Endometrium (tissue), 2 donors: ENCODE results near the gene TMEM82.

Source experiments
- FAIRE-seq: peaks from 2 replicates; lab custom pipeline; 2012; peaks lifted over from hg19 to GRCh38; lab: Jason Lieb, UNC
- donor health status: control.
- donor health status: control.

The TMEM82 gene

DNA sequence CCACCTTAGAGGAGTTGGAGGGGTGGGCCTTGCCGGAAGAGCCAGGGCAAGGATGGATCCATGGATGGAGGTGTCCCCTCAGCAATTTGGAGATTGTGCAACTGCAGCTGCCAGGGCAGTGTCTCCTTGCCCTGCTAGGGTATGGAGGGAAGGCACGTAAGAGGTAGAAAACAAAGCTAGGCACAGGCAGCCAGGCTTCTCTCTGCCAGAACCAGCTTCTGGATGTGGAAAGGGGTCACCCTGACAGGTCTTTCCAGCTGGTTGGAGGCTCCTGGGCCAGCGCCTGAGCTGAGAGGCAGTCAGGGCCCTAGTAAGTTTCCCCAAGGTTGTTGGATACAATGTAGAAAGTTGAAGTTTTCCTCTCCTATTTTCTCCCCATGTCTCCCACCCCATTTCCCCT, 21.4 kb upstream of the TMEM82 start:
- FAIRE-seq = no peak

DNA sequence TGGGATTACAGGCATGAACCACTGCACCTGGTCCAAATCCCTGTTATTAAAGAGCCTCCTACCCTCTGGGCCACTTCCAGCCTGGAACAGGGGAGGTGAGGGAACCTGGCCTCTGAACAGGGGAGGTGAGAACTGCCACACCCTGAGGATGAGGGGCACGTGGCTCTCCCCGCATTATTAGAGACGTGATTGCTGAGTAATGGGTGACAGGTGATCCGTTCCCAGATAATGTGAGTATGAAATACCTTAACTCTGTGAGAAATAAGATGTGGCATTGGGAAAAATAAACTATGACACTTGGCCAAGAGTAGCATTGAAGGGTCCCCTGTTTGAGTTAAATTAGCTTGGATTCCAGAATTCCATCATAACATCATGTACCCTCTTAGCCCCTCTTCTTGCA, 19.9 kb upstream of the TMEM82 start:
- FAIRE-seq = no peak

DNA sequence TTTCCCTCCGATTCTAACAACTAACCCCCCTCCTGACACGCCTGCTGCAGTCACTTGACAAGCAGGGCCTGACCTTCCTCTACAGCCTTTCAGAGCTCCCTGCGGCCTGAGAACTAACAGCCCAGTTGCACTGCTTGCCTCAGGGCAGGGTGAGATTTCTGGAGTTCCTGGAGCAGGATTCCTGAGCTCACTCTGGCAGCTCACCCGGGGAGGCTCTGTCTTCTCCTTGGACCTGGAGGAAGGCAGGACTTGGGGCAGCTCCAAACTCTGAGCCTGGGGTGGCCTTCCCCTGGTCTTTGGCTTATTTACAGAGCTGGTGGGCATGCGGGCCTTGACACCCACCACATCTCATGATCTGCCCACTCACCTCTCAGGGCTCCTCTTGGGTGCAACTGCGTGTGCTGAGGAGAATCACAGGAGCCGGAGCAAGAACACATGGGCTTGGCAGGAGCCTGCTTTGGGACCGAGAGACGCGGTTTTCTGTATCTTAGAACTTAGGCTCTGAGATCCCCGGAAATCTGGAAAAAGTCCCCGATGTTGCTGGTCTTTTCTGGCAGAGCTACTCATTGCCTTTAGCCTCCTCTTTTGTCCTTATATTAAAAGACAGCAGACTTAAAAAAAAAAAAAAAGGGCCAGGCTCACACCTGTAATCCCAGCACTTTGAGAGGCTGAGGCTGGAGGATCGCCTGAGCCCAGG, 19.3 kb upstream of the TMEM82 start:
- no peak for FAIRE-seq

DNA sequence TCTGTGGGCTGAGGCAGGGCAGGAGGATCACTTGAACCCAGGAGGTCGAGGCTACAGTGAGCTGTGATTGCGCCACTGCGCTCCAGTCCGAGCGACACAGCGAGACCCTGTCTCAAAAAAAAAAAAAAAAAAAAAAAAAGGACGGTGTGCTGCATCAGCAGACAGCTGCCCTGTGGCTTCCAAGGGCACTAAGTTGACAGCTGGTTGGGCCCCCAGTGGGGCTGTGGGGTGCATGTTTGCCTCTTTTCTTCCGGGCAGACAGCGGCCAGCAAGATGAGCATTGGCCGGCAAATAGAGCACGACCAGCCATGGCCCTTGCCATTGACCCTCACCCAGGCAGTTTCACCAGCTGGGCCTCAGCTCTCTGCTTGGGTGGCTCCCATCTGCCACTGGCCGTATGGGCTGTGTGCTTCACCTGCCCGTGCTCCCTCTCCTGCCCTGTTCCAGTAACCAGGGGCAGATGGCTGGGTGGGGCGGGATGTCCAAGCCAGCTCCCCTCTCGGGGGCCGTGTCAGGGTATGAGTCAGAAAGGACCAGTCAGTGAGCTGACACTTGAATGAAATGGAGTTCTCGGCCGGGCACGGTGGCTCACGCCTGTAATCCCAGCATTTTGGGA, 18.6 kb upstream of the TMEM82 start:
- FAIRE-seq = no peak

DNA sequence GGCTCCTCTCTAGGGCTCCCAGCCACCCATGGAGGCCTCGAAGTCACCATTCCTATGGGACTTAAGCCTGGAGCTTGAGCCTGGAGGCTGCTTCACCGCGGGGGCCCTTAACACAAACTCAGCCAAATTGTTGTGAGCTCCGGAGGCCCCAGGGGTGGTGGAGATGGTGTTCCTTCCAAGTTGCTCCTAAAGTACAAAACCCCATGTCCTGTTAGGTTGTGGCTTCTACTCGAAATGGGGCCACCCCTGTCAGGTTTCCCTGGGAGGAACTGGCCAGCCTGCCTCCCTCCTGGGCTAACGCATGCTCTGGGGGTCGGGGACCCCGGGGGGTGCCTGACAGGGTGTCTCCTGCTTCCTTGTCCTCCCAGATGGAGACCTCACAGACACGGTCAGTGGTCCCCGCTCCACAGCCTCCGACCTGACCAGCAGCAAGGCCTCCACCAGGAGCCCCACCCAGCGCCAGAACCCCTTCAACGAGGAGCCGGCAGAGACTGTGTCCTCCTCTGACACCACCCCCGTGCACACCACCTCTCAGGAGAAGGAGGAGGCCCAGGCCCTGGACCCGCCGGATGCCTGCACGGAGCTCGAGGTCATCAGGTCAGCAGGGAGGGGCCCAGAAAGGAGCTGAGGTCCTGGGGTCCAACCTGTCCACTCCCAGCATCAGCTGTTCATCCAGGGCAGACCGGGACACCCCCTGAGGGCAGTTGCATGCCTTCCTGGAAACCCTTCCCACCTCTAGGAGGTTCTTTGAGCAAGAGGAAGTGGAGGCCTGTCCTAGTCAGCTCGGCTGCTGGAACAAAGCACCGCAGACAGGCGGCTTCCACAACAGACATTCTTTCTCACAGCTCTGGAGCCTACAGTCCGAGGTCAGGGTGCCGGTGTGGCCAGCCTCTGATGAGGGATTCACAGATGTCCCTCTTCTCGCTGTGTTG, 17.1 kb upstream of the TMEM82 start:
- no peak for FAIRE-seq

DNA sequence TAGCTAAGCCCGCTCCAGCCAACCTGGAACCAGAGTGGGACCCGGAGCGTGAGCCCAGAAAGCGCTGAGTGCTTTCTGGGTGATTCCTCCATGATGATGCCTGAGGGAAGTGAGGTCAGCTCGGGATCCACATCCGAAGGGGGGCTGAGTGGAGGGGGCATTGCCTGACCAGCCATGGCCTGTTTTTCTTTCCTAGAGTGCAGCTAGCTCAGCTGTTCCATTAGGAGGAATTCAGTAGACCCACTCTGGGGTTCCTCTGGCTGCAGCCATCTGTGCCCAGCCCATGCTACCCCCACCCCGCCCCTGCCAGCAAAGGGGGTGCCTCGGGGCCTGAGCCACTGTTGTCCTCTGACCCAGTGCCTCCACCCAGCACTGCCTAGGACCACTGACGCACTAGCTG, 15.8 kb upstream of the TMEM82 start:
- FAIRE-seq = no peak

DNA sequence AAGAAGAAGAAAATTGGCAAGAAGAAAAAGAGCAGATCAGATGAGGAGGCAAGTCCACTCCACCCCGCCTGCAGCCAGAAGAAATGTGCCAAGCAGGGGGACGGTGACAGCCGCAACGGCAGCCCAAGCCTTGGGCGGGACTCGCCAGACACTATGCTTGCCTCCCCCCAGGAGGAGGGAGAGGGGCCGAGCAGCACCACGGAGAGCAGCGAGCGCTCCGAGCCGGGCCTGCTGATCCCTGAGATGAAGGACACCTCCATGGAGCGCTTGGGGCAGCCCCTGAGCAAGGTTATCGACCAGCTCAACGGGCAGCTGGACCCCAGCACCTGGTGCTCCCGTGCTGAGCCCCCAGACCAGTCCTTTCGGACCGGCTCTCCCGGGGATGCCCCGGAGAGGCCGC, 15.3 kb upstream of the TMEM82 start:
- no peak for FAIRE-seq

DNA sequence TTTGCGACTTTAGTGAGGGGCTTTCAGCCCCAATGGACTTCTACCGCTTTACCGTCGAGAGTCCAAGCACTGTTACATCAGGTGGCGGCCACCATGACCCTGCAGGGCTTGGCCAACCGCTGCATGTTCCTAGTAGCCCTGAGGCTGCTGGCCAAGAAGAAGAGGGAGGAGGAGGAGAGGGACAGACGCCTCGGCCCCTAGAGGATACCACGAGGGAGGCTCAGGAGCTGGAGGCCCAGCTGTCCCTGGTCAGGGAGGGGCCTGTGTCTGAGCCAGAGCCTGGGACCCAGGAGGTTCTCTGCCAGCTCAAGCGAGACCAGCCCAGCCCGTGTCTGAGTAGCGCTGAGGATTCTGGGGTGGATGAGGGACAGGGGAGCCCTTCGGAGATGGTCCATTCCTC, 14.9 kb upstream of the TMEM82 start:
- no peak for FAIRE-seq

DNA sequence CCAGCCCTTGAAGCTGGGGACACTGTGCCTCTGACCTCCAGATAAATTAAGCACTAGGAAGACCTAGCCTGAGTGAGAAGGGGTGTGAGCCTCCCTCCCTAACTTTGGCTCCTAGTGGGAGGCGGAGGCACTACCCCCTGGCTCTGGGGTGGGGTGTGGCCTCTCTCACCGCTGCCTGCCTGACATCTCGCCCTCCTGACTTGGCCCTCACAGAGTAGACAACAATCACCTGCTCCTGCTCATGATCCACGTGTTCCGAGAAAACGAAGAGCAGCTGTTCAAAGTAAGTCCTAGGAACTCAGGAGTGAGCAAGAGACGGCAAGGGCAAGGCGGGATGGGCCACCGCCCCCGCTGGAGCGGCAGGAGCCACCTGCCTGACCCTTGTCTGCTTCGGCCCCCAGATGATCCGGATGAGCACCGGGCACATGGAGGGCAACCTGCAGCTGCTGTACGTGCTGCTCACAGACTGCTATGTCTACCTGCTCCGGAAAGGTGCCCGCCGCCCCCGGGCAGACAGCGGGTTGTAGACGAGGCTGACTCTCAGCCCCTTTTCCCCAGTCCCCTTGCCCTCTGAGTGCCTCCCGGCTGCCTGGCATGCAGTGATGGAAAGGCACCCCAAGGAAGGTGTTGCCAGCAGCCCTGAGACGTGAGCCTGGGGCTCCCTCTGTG, 14.3 kb upstream of the TMEM82 start:
- FAIRE-seq = no peak

DNA sequence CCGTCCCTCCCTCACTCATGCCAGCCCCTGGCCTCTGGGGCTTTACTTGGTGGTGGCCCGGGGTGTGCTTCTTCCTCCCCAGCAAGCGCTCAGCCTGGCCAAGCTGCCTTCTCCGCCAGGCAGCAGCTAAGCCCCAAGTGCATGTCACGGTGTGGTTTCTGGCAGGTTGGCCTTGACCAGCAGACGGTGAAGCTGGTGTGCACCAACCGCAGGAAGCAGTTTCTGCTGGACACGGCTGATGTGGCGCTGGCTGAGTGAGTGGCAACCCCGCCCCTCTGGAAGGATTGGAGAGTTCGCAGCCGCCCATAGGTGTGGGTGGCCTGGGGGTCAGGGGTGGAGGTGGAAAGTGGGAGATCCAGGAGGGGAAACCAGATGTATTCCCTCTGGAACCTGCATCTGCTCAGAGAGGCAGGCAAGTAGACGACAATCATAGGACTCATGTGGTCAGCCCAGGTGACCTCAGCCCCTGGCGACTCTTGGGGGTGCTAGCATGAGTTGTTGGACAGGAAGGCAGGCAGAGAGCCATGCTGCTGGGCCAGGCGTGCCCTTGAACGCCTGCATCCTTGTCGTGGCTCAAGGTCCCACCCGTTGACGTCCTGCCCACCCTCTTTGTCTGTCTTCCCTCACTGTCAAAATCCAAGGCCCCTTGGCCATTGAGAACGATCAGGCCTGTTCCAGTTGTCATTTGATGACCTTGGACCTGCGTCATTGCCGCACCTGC, 13.2 kb upstream of the TMEM82 start:
- FAIRE-seq = no peak

DNA sequence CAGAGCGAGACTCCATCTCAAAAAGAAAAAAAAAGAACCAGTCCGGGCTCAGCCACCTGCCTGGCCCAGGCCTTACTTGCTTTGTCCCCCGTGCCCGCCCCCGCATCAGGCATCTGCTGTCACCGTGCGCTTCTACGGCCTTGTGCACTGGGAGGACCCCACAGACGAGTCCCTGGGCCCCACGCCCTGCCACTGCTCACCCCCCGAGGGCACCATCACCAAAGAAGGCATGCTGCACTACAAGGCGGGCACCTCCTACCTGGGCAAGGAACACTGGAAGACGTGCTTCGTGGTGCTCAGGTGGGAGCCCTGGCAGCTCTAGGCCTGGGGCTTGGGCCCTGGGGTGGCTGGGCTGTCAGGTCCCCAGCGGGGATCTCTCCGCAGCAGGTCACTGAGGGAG, 11.9 kb upstream of the TMEM82 start:
- FAIRE-seq = no peak

DNA sequence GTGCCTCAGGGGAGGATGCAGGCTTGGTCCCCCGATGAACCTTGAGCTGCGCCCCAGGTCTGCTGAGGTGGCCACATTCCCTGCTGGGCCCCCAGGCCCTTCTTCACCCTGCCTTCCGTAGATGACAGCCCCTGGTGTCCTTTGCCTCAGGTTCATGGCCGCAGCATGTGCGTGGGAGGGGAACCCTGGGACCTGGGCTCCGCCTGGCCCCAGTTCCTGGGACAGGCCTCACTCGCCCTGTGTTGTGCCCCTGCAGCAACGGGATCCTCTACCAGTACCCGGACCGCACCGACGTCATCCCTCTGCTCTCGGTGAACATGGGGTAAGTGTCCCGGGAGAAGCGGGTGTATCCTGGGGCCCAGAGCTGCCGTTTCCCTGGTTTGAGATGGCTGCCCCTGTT, 11.4 kb upstream of the TMEM82 start:
- no peak for FAIRE-seq

DNA sequence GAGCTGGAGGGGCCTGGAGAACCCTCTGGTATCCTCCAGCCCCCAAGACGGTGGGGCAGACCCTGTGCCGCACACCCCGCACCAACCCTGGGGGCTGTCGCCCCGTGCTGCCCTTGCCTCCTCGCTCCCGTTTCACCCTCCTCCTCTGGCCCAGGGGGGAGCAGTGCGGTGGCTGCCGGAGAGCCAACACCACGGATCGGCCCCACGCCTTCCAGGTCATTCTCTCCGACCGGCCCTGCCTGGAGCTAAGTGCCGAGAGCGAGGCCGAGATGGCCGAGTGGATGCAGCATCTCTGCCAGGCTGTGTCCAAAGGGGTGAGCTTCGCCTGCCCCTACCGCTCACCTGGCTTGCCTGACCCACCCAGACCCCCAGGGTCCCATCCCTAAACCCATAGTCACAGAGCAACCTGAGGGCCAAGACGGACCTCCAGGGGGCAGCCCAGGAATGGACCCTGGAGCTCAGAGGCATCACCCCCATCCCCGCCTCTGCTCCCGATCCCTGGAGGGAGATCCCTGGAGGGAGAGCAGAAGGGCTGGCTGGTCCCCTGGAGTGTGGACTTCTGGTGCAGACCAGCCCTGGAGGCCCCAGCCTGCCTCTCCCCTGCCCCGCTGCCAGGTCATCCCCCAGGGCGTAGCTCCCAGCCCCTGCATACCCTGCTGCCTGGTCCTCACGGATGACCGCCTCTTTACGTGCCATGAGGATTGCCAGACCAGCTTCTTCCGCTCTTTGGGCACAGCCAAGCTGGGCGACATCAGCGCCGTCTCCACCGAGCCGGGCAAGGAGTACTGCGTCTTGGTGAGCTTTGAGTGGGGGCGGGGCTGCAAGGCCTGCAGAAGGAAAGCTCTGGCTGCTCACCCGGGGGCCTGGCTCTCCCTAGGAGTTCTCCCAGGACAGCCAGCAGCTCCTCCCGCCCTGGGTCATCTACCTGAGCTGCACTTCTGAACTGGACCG, 10.3 kb upstream of the TMEM82 start:
- no peak for FAIRE-seq

DNA sequence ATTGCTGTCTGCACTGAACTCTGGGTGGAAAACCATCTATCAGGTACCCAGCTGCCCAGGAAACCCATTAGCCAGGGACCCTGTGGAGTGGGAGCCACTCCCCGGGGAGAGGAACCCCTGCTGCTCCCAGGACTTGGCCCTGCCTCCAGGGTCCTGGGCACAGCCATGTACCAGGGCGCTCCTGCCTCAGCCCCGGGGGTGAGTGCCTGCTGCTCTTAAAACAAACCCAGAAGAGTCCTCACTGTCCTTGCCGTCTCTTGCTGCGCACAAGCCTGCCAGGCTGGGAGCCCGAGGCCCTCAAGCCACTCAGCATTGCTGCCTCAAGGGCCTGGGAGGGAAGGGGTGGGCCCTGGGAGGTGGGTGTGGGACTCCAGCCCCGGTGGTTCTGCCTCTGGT, 9.6 kb upstream of the TMEM82 start:
- FAIRE-seq = no peak

DNA sequence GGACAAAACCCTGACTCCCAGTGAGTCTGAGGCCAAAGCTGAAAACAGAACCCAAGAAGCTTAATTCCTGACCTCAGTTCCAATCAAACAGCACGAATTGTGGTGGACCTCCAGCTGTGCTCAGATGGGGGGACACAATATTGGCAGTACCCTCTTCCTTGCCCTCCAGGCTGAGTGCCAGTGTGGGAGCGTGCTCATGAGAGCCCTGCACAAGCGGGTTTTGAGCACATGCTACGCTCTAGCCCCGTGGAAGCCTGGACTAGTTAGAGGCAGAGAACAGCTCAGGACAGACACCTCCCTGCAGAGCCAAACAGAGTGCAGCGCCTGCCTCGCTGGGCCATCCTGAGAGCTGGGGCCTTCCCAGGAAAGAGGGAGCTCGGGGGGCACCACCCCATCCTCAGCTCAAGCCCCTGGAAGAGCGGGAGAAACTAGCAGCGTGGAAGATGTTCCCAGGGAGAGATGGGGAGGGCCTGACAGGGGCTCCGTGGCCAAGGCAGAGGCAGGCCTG, 9.0 kb upstream of the TMEM82 start:
- no peak for FAIRE-seq

DNA sequence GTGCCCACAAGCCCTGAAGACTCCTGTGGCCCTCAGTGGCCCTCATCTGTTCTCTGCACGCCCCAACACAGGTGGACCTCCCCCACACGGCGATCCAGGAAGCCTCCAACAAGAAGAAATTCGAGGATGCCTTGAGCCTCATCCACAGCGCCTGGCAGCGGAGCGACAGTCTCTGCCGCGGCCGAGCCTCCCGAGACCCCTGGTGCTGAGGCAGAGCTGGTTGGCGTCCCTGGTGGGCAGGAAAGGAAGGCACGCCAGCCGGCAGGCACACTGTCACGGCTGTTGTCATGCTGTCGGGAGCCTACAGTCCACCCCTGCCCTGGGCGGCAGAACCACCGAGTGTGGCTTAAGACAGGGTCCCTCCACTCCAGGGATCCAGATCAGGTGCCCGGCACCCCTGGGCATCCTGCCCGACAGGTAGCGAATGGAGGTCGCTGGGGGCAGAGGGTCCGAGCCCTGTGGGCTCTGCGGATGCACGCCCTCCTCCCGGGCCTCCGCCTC, 8.5 kb upstream of the TMEM82 start:
- FAIRE-seq = no peak

DNA sequence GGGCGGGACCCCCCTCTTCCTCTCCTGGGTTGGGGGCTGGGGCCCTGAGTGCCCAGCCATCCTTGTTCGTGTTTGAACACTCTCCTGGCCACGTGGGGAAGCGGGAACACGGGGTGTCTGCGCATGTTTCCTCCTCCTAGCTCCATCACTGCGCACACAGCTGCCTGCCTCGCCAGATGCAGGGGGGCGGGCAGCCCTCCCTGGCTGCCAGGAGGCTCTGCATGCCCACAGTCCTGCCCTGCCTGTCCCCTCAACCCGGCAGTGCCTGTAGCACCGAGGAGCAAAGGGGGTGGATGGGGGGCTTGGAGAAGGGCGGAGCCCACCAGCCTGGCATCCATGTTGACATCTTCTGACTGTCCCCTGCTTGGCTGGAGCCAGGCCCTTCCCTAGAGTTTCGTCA, 8.0 kb upstream of the TMEM82 start:
- no peak for FAIRE-seq

DNA sequence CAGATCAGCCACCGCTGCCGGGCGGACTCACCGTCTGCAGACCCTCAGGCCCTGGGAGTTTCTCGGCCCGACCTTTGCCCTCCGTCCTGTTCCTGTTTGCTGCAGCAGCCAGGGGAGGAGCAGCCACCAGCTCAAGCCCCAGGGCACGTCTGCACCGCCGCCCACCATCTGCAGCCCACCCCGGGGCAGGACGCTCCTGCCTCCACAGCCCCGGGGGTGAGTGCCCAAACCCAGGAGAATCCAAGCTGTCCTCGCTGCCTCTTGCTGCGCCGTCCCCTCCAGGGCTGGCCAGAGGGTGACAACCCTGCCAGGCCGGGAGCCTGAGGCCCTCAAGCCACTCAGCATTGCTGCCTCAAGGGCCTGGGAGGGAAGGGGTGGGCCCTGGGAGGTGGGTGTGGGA, 7.4 kb upstream of the TMEM82 start:
- no peak for FAIRE-seq

DNA sequence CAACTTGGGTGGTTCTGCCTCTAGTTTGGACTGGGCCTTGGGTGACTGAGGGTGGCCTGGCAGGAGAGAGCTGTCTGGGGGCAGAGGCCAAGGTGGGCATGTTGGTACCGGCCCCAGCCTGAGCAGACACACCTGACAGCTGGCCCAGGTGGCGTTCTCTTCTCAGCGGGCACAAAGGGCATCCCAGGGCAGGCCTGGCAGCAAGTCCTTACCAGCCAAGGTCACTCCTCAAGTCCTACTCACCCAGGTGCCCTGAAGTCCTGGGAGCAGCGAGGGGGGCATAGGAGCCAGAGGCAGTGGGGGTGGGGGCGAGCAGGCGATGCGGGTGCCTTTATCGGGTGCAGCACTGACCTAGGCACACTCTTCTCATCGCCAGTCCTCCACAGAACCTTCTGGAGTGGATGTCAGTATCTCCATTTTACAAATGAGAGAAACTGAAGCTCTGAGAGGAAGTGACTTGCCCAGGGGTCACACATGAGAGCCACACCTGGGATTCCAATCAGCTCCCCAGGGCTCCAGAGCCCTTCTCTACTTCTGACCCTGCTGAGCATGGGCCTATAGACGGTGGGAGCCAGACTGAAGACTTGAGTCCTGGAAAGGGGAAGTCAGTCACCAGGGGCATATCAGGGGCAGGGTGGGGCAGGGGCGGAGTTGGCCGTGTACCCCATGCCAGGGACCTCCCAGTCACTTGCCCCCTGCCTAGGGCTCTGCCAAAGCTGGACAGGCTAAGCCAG, 6.8 kb upstream of the TMEM82 start:
- FAIRE-seq = no peak
